Neural cell (in vitro differentiated cells): ENCODE results near the gene SH3GL1. TPM values are rescaled to one million over a fixed set of nuclear protein-coding genes. Genes with fewer than 3 reads are reported as not detected.
A peak's percentile ranks its signal among the peaks of the same experiment; 100 is the strongest.

Source experiments
- H2AFZ ChIP-seq: fragments of 200-600, 300-800 bp; sonication (generic), shearing (Covaris generic); 2 replicates; pipeline ENCODE4 v1.6.0; 2014; ENCODE audit warnings: low read depth, mild to moderate bottlenecking, antibody characterized with exemption, low read length, moderate library complexity
- H3F3A ChIP-seq: fragments of 200-600 bp; shearing (Covaris generic); 2 replicates; pipeline ENCODE4 v1.6.1; 2016; ENCODE audit warnings: mild to moderate bottlenecking, moderate library complexity, mixed read lengths, antibody characterized with exemption, low read length; ENCODE audit not compliant: insufficient read depth, poor library complexity, severe bottlenecking
- H3K27ac ChIP-seq: fragments of 200-600, 300-800 bp; sonication (generic), shearing (Covaris generic); 2 replicates; pipeline ENCODE4 v1.5.1; 2014; ENCODE audit warnings: mild to moderate bottlenecking, low read length, moderate library complexity
- H3K27me3 ChIP-seq: fragments of 300-800, 200-600 bp; sonication (generic), shearing (Covaris generic); 2 replicates; pipeline ENCODE4 v1.6.0; 2014; ENCODE audit warnings: mild to moderate bottlenecking, low read depth, low read length, moderate library complexity; ENCODE audit not compliant: insufficient read depth
- H3K36me3 ChIP-seq: fragments of 300-800, 200-600 bp; sonication (generic), shearing (Covaris generic); 2 replicates; pipeline ENCODE4 v1.5.1; 2014; ENCODE audit warnings: mild to moderate bottlenecking, antibody characterized with exemption, low read length, moderate library complexity; ENCODE audit not compliant: insufficient read depth
- H3K4me2 ChIP-seq: fragments of 300-800, 200-600 bp; sonication (generic), shearing (Covaris generic); 2 replicates; pipeline ENCODE4 v1.6.0; 2014; ENCODE audit warnings: mild to moderate bottlenecking, low read length
- H3K4me3 ChIP-seq: fragments of 300-800, 200-600 bp; sonication (generic), shearing (Covaris generic); 2 replicates; pipeline ENCODE4 v1.5.1; 2014; ENCODE audit warnings: mild to moderate bottlenecking, low read length, moderate library complexity
- H3K79me2 ChIP-seq: fragments of 200-600 bp; shearing (Covaris generic); replicated peaks from 2 replicates; pipeline ENCODE4 v1.6.0; 2014; ENCODE audit warnings: mild to moderate bottlenecking, low read length, moderate library complexity; ENCODE audit not compliant: insufficient read depth
- H3K9ac ChIP-seq: fragments of 300-800, 200-600 bp; sonication (generic), shearing (Covaris generic); 2 replicates; pipeline ENCODE4 v1.6.1; 2016; ENCODE audit warnings: mild to moderate bottlenecking, low read length, mixed read lengths
- H3K9me2 ChIP-seq: fragments of 200-600 bp; shearing (Covaris generic); 2 replicates; pipeline ENCODE4 v1.6.1; 2016; ENCODE audit warnings: mild to moderate bottlenecking, low read length, mixed read lengths; ENCODE audit not compliant: insufficient read depth
- H3K9me3 ChIP-seq: fragments of 200-600, 300-800 bp; sonication (generic), shearing (Covaris generic); 2 replicates; pipeline ENCODE4 v1.6.1; 2016; ENCODE audit warnings: mild to moderate bottlenecking, mixed run types, low read length, moderate library complexity, mixed read lengths
- H4K20me1 ChIP-seq: fragments of 200-600 bp; shearing (Covaris generic); 2 replicates; pipeline ENCODE4 v1.6.1; 2016; ENCODE audit warnings: mild to moderate bottlenecking, mixed run types; ENCODE audit not compliant: insufficient read depth
- CTCF ChIP-seq: fragments of 450-650 bp; IDR thresholded peaks from 2 replicates; pipeline ENCODE4 v1.5.1; 2014; ENCODE audit warnings: antibody characterized with exemption, mild to moderate bottlenecking, moderate library complexity; ENCODE audit not compliant: poor library complexity, severe bottlenecking
- EP300 ChIP-seq: fragments of 450-650 bp; conservative IDR thresholded peaks from 2 replicates; pipeline ENCODE4 v1.6.1; 2014; ENCODE audit warnings: antibody characterized with exemption, mild to moderate bottlenecking, moderate library complexity; ENCODE audit not compliant: poor library complexity, severe bottlenecking
- EZH2 ChIP-seq: fragments of 200-600, 300-800 bp; shearing (Covaris generic), sonication (generic); IDR thresholded peaks from 2 replicates; pipeline ENCODE4 v1.6.1; 2014; ENCODE audit warnings: antibody characterized with exemption, low read length, borderline replicate concordance, mild to moderate bottlenecking; ENCODE audit not compliant: insufficient read depth, poor library complexity, severe bottlenecking
- MXI1 ChIP-seq: fragments of 450-650 bp; conservative IDR thresholded peaks from 2 replicates; pipeline ENCODE4 v1.6.1; 2014; ENCODE audit warnings: antibody characterized with exemption, mild to moderate bottlenecking; ENCODE audit not compliant: poor library complexity, severe bottlenecking
- POLR2AphosphoS5 ChIP-seq: IDR thresholded peaks from 2 replicates; pipeline ENCODE4 v1.6.1; 2012
- RAD21 ChIP-seq: fragments of 450-650 bp; conservative IDR thresholded peaks from 2 replicates; pipeline ENCODE4 v1.6.1; 2014; ENCODE audit warnings: antibody characterized with exemption, mild to moderate bottlenecking, moderate library complexity
- REST ChIP-seq: IDR thresholded peaks from 2 replicates; pipeline ENCODE4 v1.6.1; 2012; ENCODE audit warnings: borderline replicate concordance
- SMC3 ChIP-seq: fragments of 450-650 bp; conservative IDR thresholded peaks from 2 replicates; pipeline ENCODE4 v1.6.1; 2014; ENCODE audit warnings: antibody characterized with exemption, mild to moderate bottlenecking, moderate library complexity; ENCODE audit not compliant: poor library complexity
- TAF1 ChIP-seq: IDR thresholded peaks from 2 replicates; pipeline ENCODE4 v1.6.1; 2012; ENCODE audit warnings: low read depth
- polyA plus RNA-seq: library from polyadenylated mRNA; depleted of rRNA; stranded (reverse); fragments of >200 nt; gene quantifications from 2 replicates; pipeline ENCODE4 v1.2.3, GENCODE V29; 2014

Gene SH3GL1
- polyA plus RNA-seq, 1 donor from 2014 or later: 25.2 TPM

- H3K4me2 ChIP-seq: peak within 1 kb of the TSS; percentile 85
- H3K9me3 ChIP-seq: no peaks in the 10 kb centered on the region
- peaks cover 6% of the 10 kb centered on the region for H3K79me2 ChIP-seq
- peak within 1 kb of the TSS; percentile 92 for H3K9ac ChIP-seq
- no peaks in the 10 kb centered on the region for H3K36me3 ChIP-seq
- H3K27me3 ChIP-seq: no peaks in the 10 kb centered on the region
- H3K27ac ChIP-seq: peak within 1 kb of the TSS; percentile 97
- no peaks in the 10 kb centered on the region for H4K20me1 ChIP-seq
- H3K4me3 ChIP-seq: peak within 1 kb of the TSS; percentile 68
- peak within 1 kb of the TSS; percentile 81 for H2AFZ ChIP-seq
- TF ChIP-seq MXI1 (no peak), EP300 (peak; percentile 21), EZH2 (no peak), CTCF (no peak), REST (no peak), POLR2AphosphoS5 (peak; percentile 69)
- H3F3A ChIP-seq: no peaks in the 10 kb centered on the region
- no peaks in the 10 kb centered on the region for H3K9me2 ChIP-seq
Measured at GRCh38 chr19:4343370-4344307, 56.7 kb downstream of the SH3GL1 start, which contains the start of gene MPND. Gene MPND (plus strand): TSS chr19:4343562. CDS start chr19:4343594, 32 bp downstream.

- H3K9me3 ChIP-seq: no peaks in the 10 kb centered on the region
- no peaks in the 10 kb centered on the region for H3F3A ChIP-seq
- no peaks in the 10 kb centered on the region for H4K20me1 ChIP-seq
- H3K9me2 ChIP-seq: no peaks in the 10 kb centered on the region
- H3K9ac ChIP-seq: peak overlapping the region; percentile 92
- H3K4me2 ChIP-seq: peak overlapping the region; percentile 85
- no peaks in the 10 kb centered on the region for H3K27me3 ChIP-seq
- TF ChIP-seq POLR2AphosphoS5 (peak; percentile 96), REST (peak; percentile 68), MXI1 (peak; percentile 78), EZH2 (no peak), TAF1 (peak; percentile 87), EP300 (peak; percentile 73), CTCF (peak; percentile 71), SMC3 (peak; percentile 48), RAD21 (no peak)
- H2AFZ ChIP-seq: peak overlapping the region; percentile 81
- H3K4me3 ChIP-seq: peak overlapping the region; percentile 68
- H3K27ac ChIP-seq: peak overlapping the region; percentile 97
- no peaks in the 10 kb centered on the region for H3K36me3 ChIP-seq
- peaks cover 6% of the 10 kb centered on the region for H3K79me2 ChIP-seq
Measured at GRCh38 chr19:4342615-4343369, 57.6 kb downstream of the SH3GL1 start.
